Measurements from ENCODE around the gene CARNS1. TPM values are rescaled to one million over a fixed set of nuclear protein-coding genes. Genes with fewer than 3 reads are reported as not detected.

CARNS1 gene
- total and polyA plus RNA-seq, 8 donors: 0.39 to 2.2 (median 0.90) TPM

DNA sequence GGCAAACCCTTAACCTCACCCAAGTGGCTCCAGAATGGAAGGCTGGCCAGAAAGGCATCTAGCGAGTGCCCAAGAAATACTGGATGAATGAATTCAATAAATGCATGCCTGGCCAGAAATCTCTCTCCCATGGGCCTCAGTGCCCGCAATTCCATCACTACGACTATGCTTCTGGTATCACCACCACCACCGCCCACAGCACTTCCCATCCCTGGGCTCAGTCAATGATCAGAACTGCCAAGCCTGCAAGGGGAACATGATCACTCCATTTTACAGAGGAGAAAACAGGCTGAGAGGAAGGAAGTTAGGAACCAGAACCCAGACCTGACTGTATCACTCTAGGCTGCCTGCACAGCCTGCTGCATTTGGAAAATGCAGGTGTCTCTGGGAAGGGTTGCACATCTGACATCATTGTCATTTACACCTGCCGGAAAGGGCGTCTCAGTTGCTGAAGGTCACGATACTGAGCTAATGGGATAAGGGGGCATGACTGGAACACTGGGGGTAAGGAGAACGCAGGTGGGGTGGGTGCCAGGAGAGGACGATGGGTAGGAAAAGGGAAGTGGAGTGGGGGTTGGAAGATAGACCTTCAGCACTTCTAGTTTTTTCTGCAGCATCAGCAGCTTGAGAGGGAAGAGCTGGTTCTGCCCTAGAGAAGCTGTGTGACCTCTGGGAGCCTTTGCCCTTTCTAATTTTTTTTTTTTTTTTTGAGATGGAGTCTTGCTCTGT is 33.8 kb downstream of the CARNS1 start:
- H3K4me1 ChIP-seq: peaks cover 0 to 3% (median 0%) of the 10 kb centered on the region in 3 donors
- DNase-seq (no peak), ATAC-seq (peak in 2 of 4 donors; percentile 30 to 66), FAIRE-seq (no peak)
- H3K36me3 ChIP-seq: no peaks in the 10 kb centered on the region
- no peaks in the 10 kb centered on the region for H3K27me3 ChIP-seq
- H3K4me3 ChIP-seq: no peak overlapping the region
- 50 to 54% methylated on average over 9 of the region's 9 CpGs for WGBS, 2 donors
- H3K27ac ChIP-seq: no peak overlapping the region
- no peak for TF ChIP-seq CTCF (IDR thresholded peaks at IDR 0.05)
- no peaks in the 10 kb centered on the region for H3K9me3 ChIP-seq
- intact Hi-C loops (cut with DNase I): no loop called here

- no peak overlapping the region for H3K27ac ChIP-seq
These were observed 35.5 kb downstream of the CARNS1 start for GRCh38 chr11:67450796-67451657.

DNA sequence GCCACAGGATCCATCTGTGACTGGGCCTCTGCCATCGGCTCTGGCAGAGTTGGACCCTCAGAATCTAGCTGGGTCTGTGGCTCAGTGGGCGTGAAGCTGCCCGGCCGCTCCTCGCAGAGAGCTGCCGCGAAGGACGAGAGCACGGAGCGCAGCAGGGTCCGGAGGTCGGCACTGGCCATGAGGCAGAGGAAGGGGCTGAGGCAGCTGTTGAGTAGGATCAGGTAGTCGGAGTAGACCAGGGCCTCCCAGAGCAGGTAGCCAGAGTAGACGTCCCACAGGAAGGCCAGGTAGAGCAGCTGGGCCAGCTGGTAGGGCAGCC is 36.1 kb downstream of the CARNS1 start:
- intact Hi-C loops (cut with DNase I): no loop called here
- H3K27ac ChIP-seq: no peak overlapping the region
- H3K4me1 ChIP-seq: peaks cover 0 to 2% (median 0%) of the 10 kb centered on the region in 3 donors
- no peak for DNase-seq
- TF ChIP-seq CTCF (IDR thresholded peaks at IDR 0.05): no peak
- no peaks in the 10 kb centered on the region for H3K27me3 ChIP-seq
- no peak for FAIRE-seq
- 88 to 95% methylated on average over 14 of the region's 14 CpGs for WGBS, 2 donors
- no peak overlapping the region for H3K4me3 ChIP-seq
- no peaks in the 10 kb centered on the region for H3K36me3 ChIP-seq
- no peak for ATAC-seq
- H3K9me3 ChIP-seq: no peaks in the 10 kb centered on the region

More at GRCh38 chr11:67450796-67451657, 35.5 kb downstream of the CARNS1 start:
- DNase-seq: peak in 1 of 6 donors; percentile 48
- Histone ChIP-seq H3K9me3 (no peaks in the 10 kb centered on the region), H3K36me3 (no peaks in the 10 kb centered on the region), H3K4me1 (peaks cover 0 to 2% (median 0%) of the 10 kb centered on the region in 3 donors), H3K27me3 (no peaks in the 10 kb centered on the region), H3K4me3 (no peak overlapping the region)
- intact Hi-C loops (cut with DNase I): no loop called here
- no peak for TF ChIP-seq CTCF (IDR thresholded peaks at IDR 0.05)
- no peak for FAIRE-seq
- whole genome bisulfite sequencing, 2 donors: 88 to 90% methylated on average over 24 to 25 of the region's 25 CpGs
- no peak for ATAC-seq

GRCh38 chr11:67452141-67452952 is 36.9 kb downstream of the CARNS1 start, which contains the start of gene GPR152:
Gene GPR152, minus strand, starts transcription at chr11:67452729. Its CDS starts 5 bp downstream, at chr11:67452724.
- Histone ChIP-seq H3K36me3 (no peaks in the 10 kb centered on the region), H3K4me1 (peaks cover 0 to 2% (median 0%) of the 10 kb centered on the region in 3 donors), H3K27ac (peak within 1 kb of the TSS in 2 of 4 donors; percentile 7 to 17), H3K4me3 (peak within 1 kb of the TSS in 1 of 4 donors; percentile 18), H3K27me3 (no peaks in the 10 kb centered on the region), H3K9me3 (no peaks in the 10 kb centered on the region)
- TF ChIP-seq CTCF (IDR thresholded peaks at IDR 0.05): peak in 1 of 4 donors; percentile 9
- peak; percentile 54 to 82 (median 57) for ATAC-seq
- intact Hi-C loops (cut with DNase I): no loop called here
- DNase-seq: peak in 4 of 6 donors; percentile 42 to 86 (median 72)
- 68 to 78% methylated on average over 32 to 33 of the region's 33 CpGs for WGBS, 2 donors
- FAIRE-seq: no peak

Measured in pancreas (tissue), 10 donors.